ENCODE data around the gene SYPL2. TPM values are rescaled to one million over a fixed set of nuclear protein-coding genes. Genes with fewer than 3 reads are reported as not detected.

Gene SYPL2
- total RNA-seq, 2 experiments from 2014 or later = not detected

- CTCF ChIA-PET = interaction anchor here (1.0 to 40.7 kb wide), 9 partner anchors 9 to 85 kb away, joined by 3 to 1390 read pairs (median 5); partner anchors contain the start of genes AMIGO1, CYB561D1, GNAI3 and GPR61
- POLR2A ChIA-PET = interaction anchor here (0.6 to 3.6 kb wide), 17 partner anchors 9 to 384 kb away, joined by 3 to 25 read pairs (median 6); partner anchors contain the start of genes AMIGO1, CYB561D1, GNAI3 and PSMA5
- Mint-ChIP-seq H3K4me3 (peak within 1 kb of the TSS; percentile 91), H3K36me3 (ENCODE audit: low read depth) (peaks cover 4% of the 10 kb centered on the region), H3K9me3 (no peaks in the 10 kb centered on the region), H3K4me1 (ENCODE audit: low read depth) (peaks cover 30% of the 10 kb centered on the region), H3K27ac (peak within 1 kb of the TSS; percentile 94), H3K27me3 (peaks cover 1% of the 10 kb centered on the region)
- ATAC-seq (peak; percentile 81), DNase-seq (peak; percentile 90)
- intact Hi-C loops (cut with micrococcal nuclease) = loop anchor here (2.0 kb wide), 1 partner anchor 57 kb away; the partner anchor contains the start of gene PSMA5
- no peak for TF ChIP-seq CTCF (IDR thresholded peaks at IDR 0.05)
These were observed 17.5 kb downstream of the SYPL2 start, which contains the start of gene ATXN7L2 for GRCh38 chr1:109483672-109484518. Gene ATXN7L2 (plus strand): TSS chr1:109483905. CDS start chr1:109483954, 49 bp downstream.

- POLR2A ChIA-PET = interaction anchor here (0.6 to 3.6 kb wide), 16 partner anchors 9 to 384 kb away, joined by 3 to 25 read pairs (median 6); partner anchors contain the start of genes AMIGO1, CYB561D1, GNAI3 and PSMA5
- H3K27ac Mint-ChIP-seq = peak overlapping the region; percentile 94
These were observed 18.2 kb downstream of the SYPL2 start for GRCh38 chr1:109484519-109484975.

GRCh38 chr1:109485001-109485400, 18.7 kb downstream of the SYPL2 start:
- Mint-ChIP-seq H3K27ac (peak overlapping the region; percentile 94), H3K36me3 (ENCODE audit: low read depth) (peaks cover 4% of the 10 kb centered on the region), H3K9me3 (no peaks in the 10 kb centered on the region), H3K27me3 (no peaks in the 10 kb centered on the region), H3K4me1 (ENCODE audit: low read depth) (peaks cover 30% of the 10 kb centered on the region), H3K4me3 (peak overlapping the region; percentile 91)
- intact Hi-C loops (cut with micrococcal nuclease) = no loop called here
- ChIA-PET CTCF (interaction anchor here (2.7 to 40.7 kb wide), 3 partner anchors 8 to 47 kb away, joined by 15 to 1390 read pairs (median 71); partner anchors contain the start of genes CYB561D1 and GPR61), POLR2A (interaction anchor here (0.6 to 3.6 kb wide), 11 partner anchors 8 to 271 kb away, joined by 3 to 25 read pairs (median 13); partner anchors contain the start of genes AMIGO1, CYB561D1, GNAI3 and PSMA5)
- ATAC-seq (no peak), DNase-seq (no peak)
- TF ChIP-seq CTCF (IDR thresholded peaks at IDR 0.05) = no peak

More at GRCh38 chr1:109484519-109484975, 18.2 kb downstream of the SYPL2 start:
- no peak for ATAC-seq
- no peaks in the 10 kb centered on the region for H3K9me3 Mint-ChIP-seq
- no peak for DNase-seq
- CTCF ChIA-PET = interaction anchor here (2.5 to 40.7 kb wide), 4 partner anchors 9 to 47 kb away, joined by 12 to 1390 read pairs (median 43); partner anchors contain the start of genes CYB561D1 and GPR61
- peaks cover 30% of the 10 kb centered on the region for H3K4me1 Mint-ChIP-seq (ENCODE audit: low read depth)
- H3K4me3 Mint-ChIP-seq = peak overlapping the region; percentile 91
- intact Hi-C loops (cut with micrococcal nuclease) = no loop called here
- TF ChIP-seq CTCF (IDR thresholded peaks at IDR 0.05) = no peak
- no peaks in the 10 kb centered on the region for H3K27me3 Mint-ChIP-seq
- H3K36me3 Mint-ChIP-seq (ENCODE audit: low read depth) = peaks cover 4% of the 10 kb centered on the region

GRCh38 chr1:109487261-109487660, 20.9 kb downstream of the SYPL2 start:
- intact Hi-C loops (cut with micrococcal nuclease) = no loop called here
- Mint-ChIP-seq H3K4me1 (ENCODE audit: low read depth) (peaks cover 34% of the 10 kb centered on the region), H3K27me3 (no peaks in the 10 kb centered on the region), H3K27ac (no peak overlapping the region), H3K9me3 (no peaks in the 10 kb centered on the region), H3K4me3 (no peak overlapping the region), H3K36me3 (ENCODE audit: low read depth) (peaks cover 7% of the 10 kb centered on the region)
- no peak for DNase-seq
- no peak for ATAC-seq
- TF ChIP-seq CTCF (IDR thresholded peaks at IDR 0.05) = no peak
- POLR2A ChIA-PET = interaction anchor here (1.3 to 1.4 kb wide), 2 partner anchors 15 to 45 kb away, joined by 4 read pairs; no protein-coding TSS in a partner anchor
- CTCF ChIA-PET = interaction anchor here (1.2 to 40.7 kb wide), 5 partner anchors 12 to 153 kb away, joined by 3 to 1390 read pairs (median 15); partner anchors contain the start of gene GPR61
